ENCODE results near the gene ZBED1.
"Not testable (repeated sequence)": the region's sequence is repeated elsewhere in the genome, so short reads cannot be mapped to it uniquely, and the experiment has no call there.

Gene ZBED1

GRCh38 chrX:2536141-2536540, 35.4 kb upstream of the ZBED1 start:
- H3F3A ChIP-seq (ENCODE audit: insufficient read depth) = no peaks in the 10 kb centered on the region
- H3K9ac ChIP-seq (ENCODE audit: low read length) = no peak overlapping the region
- H3K79me2 ChIP-seq (ENCODE audit: insufficient read depth, low read length) = no peaks in the 10 kb centered on the region
- no peak overlapping the region for H3K4me2 ChIP-seq (ENCODE audit: low read depth, low read length, poor library complexity, severe bottlenecking)
- H3K9me2 ChIP-seq (replicated peaks; ENCODE audit: insufficient read depth, low read length) = no peaks in the 10 kb centered on the region
- H3K4me3 ChIP-seq (ENCODE audit: insufficient read depth, low read length, poor library complexity, severe bottlenecking) = no peak overlapping the region
- H3K9me3 ChIP-seq (ENCODE audit: insufficient read depth, low read length) = no peaks in the 10 kb centered on the region
- H4K20me1 ChIP-seq (ENCODE audit: low read depth, low read length) = no peaks in the 10 kb centered on the region
- no peaks in the 10 kb centered on the region for H3K36me3 ChIP-seq (ENCODE audit: low read length)
- TF ChIP-seq, protein P1, sequence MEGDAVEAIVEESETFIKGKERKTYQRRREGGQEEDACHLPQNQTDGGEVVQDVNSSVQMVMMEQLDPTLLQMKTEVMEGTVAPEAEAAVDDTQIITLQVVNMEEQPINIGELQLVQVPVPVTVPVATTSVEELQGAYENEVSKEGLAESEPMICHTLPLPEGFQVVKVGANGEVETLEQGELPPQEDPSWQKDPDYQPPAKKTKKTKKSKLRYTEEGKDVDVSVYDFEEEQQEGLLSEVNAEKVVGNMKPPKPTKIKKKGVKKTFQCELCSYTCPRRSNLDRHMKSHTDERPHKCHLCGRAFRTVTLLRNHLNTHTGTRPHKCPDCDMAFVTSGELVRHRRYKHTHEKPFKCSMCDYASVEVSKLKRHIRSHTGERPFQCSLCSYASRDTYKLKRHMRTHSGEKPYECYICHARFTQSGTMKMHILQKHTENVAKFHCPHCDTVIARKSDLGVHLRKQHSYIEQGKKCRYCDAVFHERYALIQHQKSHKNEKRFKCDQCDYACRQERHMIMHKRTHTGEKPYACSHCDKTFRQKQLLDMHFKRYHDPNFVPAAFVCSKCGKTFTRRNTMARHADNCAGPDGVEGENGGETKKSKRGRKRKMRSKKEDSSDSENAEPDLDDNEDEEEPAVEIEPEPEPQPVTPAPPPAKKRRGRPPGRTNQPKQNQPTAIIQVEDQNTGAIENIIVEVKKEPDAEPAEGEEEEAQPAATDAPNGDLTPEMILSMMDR (IDR thresholded peaks at IDR 0.05; ENCODE audit: insufficient read depth, low read length, poor library complexity, severe bottlenecking) = no peak
- TF ChIP-seq EZH2phosphoT487 (conservative IDR thresholded peaks at IDR 0.05; ENCODE audit: low read length) = no peak
- H3K27me3 ChIP-seq (ENCODE audit: low read length) = no peaks in the 10 kb centered on the region
- no peak overlapping the region for H2AFZ ChIP-seq (ENCODE audit: low read depth, low read length, severe bottlenecking)
- H3K27ac ChIP-seq (ENCODE audit: low read depth, low read length) = no peak overlapping the region

GRCh38 chrX:2534261-2535021, 33.7 kb upstream of the ZBED1 start:
- H3K79me2 ChIP-seq (ENCODE audit: insufficient read depth, low read length) = not testable (repeated sequence)

GRCh38 chrX:2533424-2533823, 32.6 kb upstream of the ZBED1 start:
- Histone ChIP-seq H3K9ac (ENCODE audit: low read length) (no peak overlapping the region), H3K27me3 (ENCODE audit: low read length) (no peaks in the 10 kb centered on the region), H3K79me2 (ENCODE audit: insufficient read depth, low read length) (no peaks in the 10 kb centered on the region), H3K4me3 (ENCODE audit: insufficient read depth, low read length, poor library complexity, severe bottlenecking) (no peak overlapping the region), H2AFZ (ENCODE audit: low read depth, low read length, severe bottlenecking) (no peak overlapping the region), H3K27ac (ENCODE audit: low read depth, low read length) (no peak overlapping the region), H3K36me3 (ENCODE audit: low read length) (no peaks in the 10 kb centered on the region), H3F3A (ENCODE audit: insufficient read depth) (no peaks in the 10 kb centered on the region), H3K9me2 (replicated peaks; ENCODE audit: insufficient read depth, low read length) (no peaks in the 10 kb centered on the region), H3K4me2 (ENCODE audit: low read depth, low read length, poor library complexity, severe bottlenecking) (no peak overlapping the region), H4K20me1 (ENCODE audit: low read depth, low read length) (no peaks in the 10 kb centered on the region), H3K9me3 (ENCODE audit: insufficient read depth, low read length) (no peaks in the 10 kb centered on the region)
- TF ChIP-seq, protein P1 (IDR thresholded peaks at IDR 0.05; ENCODE audit: insufficient read depth, low read length, poor library complexity, severe bottlenecking) = no peak
- no peak for TF ChIP-seq EZH2phosphoT487 (conservative IDR thresholded peaks at IDR 0.05; ENCODE audit: low read length)

More at GRCh38 chrX:2534261-2535021, 33.7 kb upstream of the ZBED1 start:
- H4K20me1 ChIP-seq (ENCODE audit: low read depth, low read length); H3K27me3 ChIP-seq (ENCODE audit: low read length); H3K36me3 ChIP-seq (ENCODE audit: low read length); H3F3A ChIP-seq (ENCODE audit: insufficient read depth); H3K9ac ChIP-seq (ENCODE audit: low read length); H3K9me3 ChIP-seq (ENCODE audit: insufficient read depth, low read length); H2AFZ ChIP-seq (ENCODE audit: low read depth, low read length, severe bottlenecking); H3K27ac ChIP-seq (ENCODE audit: low read depth, low read length); H3K4me3 ChIP-seq (ENCODE audit: insufficient read depth, low read length, poor library complexity, severe bottlenecking); H3K4me2 ChIP-seq (ENCODE audit: low read depth, low read length, poor library complexity, severe bottlenecking); H3K9me2 ChIP-seq (replicated peaks; ENCODE audit: insufficient read depth, low read length): not testable (repeated sequence)

- Histone ChIP-seq H3K4me3 (ENCODE audit: insufficient read depth, low read length, poor library complexity, severe bottlenecking) (no peak overlapping the region), H3K9ac (ENCODE audit: low read length) (no peak overlapping the region), H2AFZ (ENCODE audit: low read depth, low read length, severe bottlenecking) (no peak overlapping the region), H4K20me1 (ENCODE audit: low read depth, low read length) (no peaks in the 10 kb centered on the region), H3K36me3 (ENCODE audit: low read length) (no peaks in the 10 kb centered on the region), H3K27me3 (ENCODE audit: low read length) (no peaks in the 10 kb centered on the region), H3K9me2 (replicated peaks; ENCODE audit: insufficient read depth, low read length) (no peaks in the 10 kb centered on the region), H3K79me2 (ENCODE audit: insufficient read depth, low read length) (no peaks in the 10 kb centered on the region), H3F3A (ENCODE audit: insufficient read depth) (no peaks in the 10 kb centered on the region; the same call in 1 of the 2 replicates), H3K27ac (ENCODE audit: low read depth, low read length) (no peak overlapping the region), H3K9me3 (ENCODE audit: insufficient read depth, low read length) (no peaks in the 10 kb centered on the region), H3K4me2 (ENCODE audit: low read depth, low read length, poor library complexity, severe bottlenecking) (no peak overlapping the region)
- TF ChIP-seq, protein P1 (IDR thresholded peaks at IDR 0.05; ENCODE audit: insufficient read depth, low read length, poor library complexity, severe bottlenecking) = no peak
- no peak for TF ChIP-seq EZH2phosphoT487 (conservative IDR thresholded peaks at IDR 0.05; ENCODE audit: low read length)
These were observed 25.6 kb upstream of the ZBED1 start for GRCh38 chrX:2526390-2526789.
